GM12878 (cell line): Measurements from ENCODE around the gene TAS2R5.

Experiments
- CEBPZ ChIP-seq: fragments of 150-350 bp; IDR thresholded peaks from 2 replicates; pipeline ENCODE4 v1.6.1; 2016; ENCODE audit warnings: low read depth, low read length
- CTCF ChIP-seq, 3 experiments: IDR thresholded peaks in 2 of 3; conservative IDR thresholded peaks in 1 of 3; 2 replicates each; pipeline ENCODE4 v1.5.1; 2011; ENCODE audit warnings: low read depth in 3 of 3, low read length in 3 of 3, mild to moderate bottlenecking in 3 of 3, control low read depth in 2 of 3, moderate library complexity in 2 of 3, inconsistent platforms in 1 of 3, mixed read lengths in 1 of 3; ENCODE audit not compliant: control insufficient read depth in 2 of 3, insufficient read depth in 1 of 3; ENCODE audit errors: extremely low read depth in 1 of 3
- FOXM1 ChIP-seq: IDR thresholded peaks from 2 replicates; pipeline ENCODE4 v1.6.1; 2012; ENCODE audit warnings: low read depth, mild to moderate bottlenecking, inconsistent platforms, low read length, moderate library complexity
- GABPA ChIP-seq: IDR thresholded peaks from 2 replicates; pipeline ENCODE4 v1.6.1; 2014; ENCODE audit warnings: antibody characterized with exemption, low read depth, mild to moderate bottlenecking, inconsistent platforms
- MXI1 ChIP-seq: fragments of 150-350 bp; IDR thresholded peaks from 2 replicates; pipeline ENCODE4 v1.6.1; 2011; ENCODE audit warnings: low read depth, mild to moderate bottlenecking, inconsistent platforms, low read length, improper control_type of control experiment
- NFYB ChIP-seq: IDR thresholded peaks from 2 replicates; pipeline ENCODE4 v1.6.1; 2011; ENCODE audit warnings: low read depth, mild to moderate bottlenecking, low read length, improper control_type of control experiment, moderate library complexity; ENCODE audit not compliant: insufficient read depth
- NR2C2 ChIP-seq: IDR thresholded peaks from 2 replicates; pipeline ENCODE4 v1.6.1; 2011; ENCODE audit warnings: borderline replicate concordance, low read depth; ENCODE audit not compliant: control insufficient read depth, insufficient read length

- TF ChIP-seq CTCF (IDR thresholded peaks at IDR 0.05 in 2 of 3, conservative IDR thresholded peaks at IDR 0.05 in 1 of 3; ENCODE audit: control insufficient read depth in 2 of 3, extremely low read depth in 1 of 3, insufficient read depth in 1 of 3, low read depth in 3 of 3, low read length in 3 of 3) (no peak), FOXM1 (no peak), CEBPZ (no peak), NFYB (no peak), NR2C2 (no peak), GABPA (no peak), MXI1 (no peak)
Measured at GRCh38 chr7:141776374-141776773, 13.6 kb upstream of the TAS2R5 start, which contains the start of gene TAS2R4.
